ENCODE results near the gene TBC1D22A. TPM values are rescaled to one million over a fixed set of nuclear protein-coding genes. Genes with fewer than 3 reads are reported as not detected.

Gene TBC1D22A
- total and polyA plus RNA-seq, 4 donors, result 4.1 to 12.4 (median 8.4) TPM

DNA sequence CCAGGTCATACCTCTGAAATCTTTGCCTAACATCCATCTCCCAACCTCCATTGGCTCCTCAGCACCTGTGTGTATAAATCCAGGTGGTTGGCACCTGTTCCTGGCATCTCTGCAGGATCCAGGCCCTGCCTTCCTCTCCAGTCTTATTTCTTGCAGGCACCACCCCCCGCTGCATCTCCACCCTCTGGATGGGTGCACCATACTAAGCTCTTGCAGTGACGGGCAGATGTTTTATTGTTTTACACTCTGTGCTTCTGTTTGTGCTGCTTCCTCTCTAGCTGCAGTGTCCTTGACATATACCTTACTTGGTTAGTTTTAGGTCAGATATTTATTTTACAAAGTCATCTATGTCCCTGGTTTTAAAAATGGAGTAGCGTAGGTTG, 102.6 kb downstream of the TBC1D22A start:
- Histone ChIP-seq H3K9ac (ENCODE audit: low read depth in 1 of 2, low read length in 2 of 2) (no peak overlapping the region), H3K4me3 (ENCODE audit: low read depth in 1 of 3, low read length in 3 of 3) (peak overlapping the region in 1 of 3 donors; percentile 19), H3K27ac (ENCODE audit: low read depth in 1 of 2, low read length in 2 of 2) (peak overlapping the region; percentile 65 to 83), H3K36me3 (ENCODE audit: control insufficient read depth in 4 of 4, insufficient read depth in 3 of 4, low read depth in 1 of 4, low read length in 3 of 4) (no peaks in the 10 kb centered on the region), H3K27me3 (ENCODE audit: control insufficient read depth in 4 of 4, insufficient read depth in 4 of 4, low read length in 3 of 4) (no peaks in the 10 kb centered on the region), H3K4me1 (ENCODE audit: control insufficient read depth in 4 of 4, insufficient read depth in 4 of 4, low read length in 3 of 4) (peaks cover 9 to 32% (median 20%) of the 10 kb centered on the region in 4 donors), H3K9me3 (ENCODE audit: control insufficient read depth in 4 of 4, low read length in 3 of 4) (no peaks in the 10 kb centered on the region)
- DNase-seq (ENCODE audit: low spot score), result no peak
- 92% methylated on average over 3 of the region's 3 CpGs for WGBS
- no peak for TF ChIP-seq HNF4G (IDR thresholded peaks at IDR 0.05)
- TF ChIP-seq JUND (IDR thresholded peaks at IDR 0.05), result no peak
- TF ChIP-seq, protein P1, sequence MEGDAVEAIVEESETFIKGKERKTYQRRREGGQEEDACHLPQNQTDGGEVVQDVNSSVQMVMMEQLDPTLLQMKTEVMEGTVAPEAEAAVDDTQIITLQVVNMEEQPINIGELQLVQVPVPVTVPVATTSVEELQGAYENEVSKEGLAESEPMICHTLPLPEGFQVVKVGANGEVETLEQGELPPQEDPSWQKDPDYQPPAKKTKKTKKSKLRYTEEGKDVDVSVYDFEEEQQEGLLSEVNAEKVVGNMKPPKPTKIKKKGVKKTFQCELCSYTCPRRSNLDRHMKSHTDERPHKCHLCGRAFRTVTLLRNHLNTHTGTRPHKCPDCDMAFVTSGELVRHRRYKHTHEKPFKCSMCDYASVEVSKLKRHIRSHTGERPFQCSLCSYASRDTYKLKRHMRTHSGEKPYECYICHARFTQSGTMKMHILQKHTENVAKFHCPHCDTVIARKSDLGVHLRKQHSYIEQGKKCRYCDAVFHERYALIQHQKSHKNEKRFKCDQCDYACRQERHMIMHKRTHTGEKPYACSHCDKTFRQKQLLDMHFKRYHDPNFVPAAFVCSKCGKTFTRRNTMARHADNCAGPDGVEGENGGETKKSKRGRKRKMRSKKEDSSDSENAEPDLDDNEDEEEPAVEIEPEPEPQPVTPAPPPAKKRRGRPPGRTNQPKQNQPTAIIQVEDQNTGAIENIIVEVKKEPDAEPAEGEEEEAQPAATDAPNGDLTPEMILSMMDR (IDR thresholded peaks at IDR 0.05; ENCODE audit: low read depth, low read length, missing input control), result no peak
- TF ChIP-seq, protein P2, sequence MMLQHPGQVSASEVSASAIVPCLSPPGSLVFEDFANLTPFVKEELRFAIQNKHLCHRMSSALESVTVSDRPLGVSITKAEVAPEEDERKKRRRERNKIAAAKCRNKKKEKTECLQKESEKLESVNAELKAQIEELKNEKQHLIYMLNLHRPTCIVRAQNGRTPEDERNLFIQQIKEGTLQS (IDR thresholded peaks at IDR 0.05), result no peak
- TF ChIP-seq GABPA (IDR thresholded peaks at IDR 0.05 in 1 of 2, conservative IDR thresholded peaks at IDR 0.05 in 1 of 2), result no peak
- TF ChIP-seq FOXA2 (IDR thresholded peaks at IDR 0.05), result no peak
- TF ChIP-seq TAF1 (conservative IDR thresholded peaks at IDR 0.05), result no peak
- no peak for TF ChIP-seq RXRA (IDR thresholded peaks at IDR 0.05)
- no peak for TF ChIP-seq YY1 (IDR thresholded peaks at IDR 0.05)
- TF ChIP-seq FOXA1 (IDR thresholded peaks at IDR 0.05), result no peak
- no peak for TF ChIP-seq HNF4A (conservative IDR thresholded peaks at IDR 0.05)
- TF ChIP-seq SP1 (IDR thresholded peaks at IDR 0.05), result no peak
- TF ChIP-seq, protein P3, sequence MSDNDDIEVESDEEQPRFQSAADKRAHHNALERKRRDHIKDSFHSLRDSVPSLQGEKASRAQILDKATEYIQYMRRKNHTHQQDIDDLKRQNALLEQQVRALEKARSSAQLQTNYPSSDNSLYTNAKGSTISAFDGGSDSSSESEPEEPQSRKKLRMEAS (IDR thresholded peaks at IDR 0.05), result no peak
- TF ChIP-seq NR2F2 (IDR thresholded peaks at IDR 0.05), result no peak
- TF ChIP-seq, protein P4, sequence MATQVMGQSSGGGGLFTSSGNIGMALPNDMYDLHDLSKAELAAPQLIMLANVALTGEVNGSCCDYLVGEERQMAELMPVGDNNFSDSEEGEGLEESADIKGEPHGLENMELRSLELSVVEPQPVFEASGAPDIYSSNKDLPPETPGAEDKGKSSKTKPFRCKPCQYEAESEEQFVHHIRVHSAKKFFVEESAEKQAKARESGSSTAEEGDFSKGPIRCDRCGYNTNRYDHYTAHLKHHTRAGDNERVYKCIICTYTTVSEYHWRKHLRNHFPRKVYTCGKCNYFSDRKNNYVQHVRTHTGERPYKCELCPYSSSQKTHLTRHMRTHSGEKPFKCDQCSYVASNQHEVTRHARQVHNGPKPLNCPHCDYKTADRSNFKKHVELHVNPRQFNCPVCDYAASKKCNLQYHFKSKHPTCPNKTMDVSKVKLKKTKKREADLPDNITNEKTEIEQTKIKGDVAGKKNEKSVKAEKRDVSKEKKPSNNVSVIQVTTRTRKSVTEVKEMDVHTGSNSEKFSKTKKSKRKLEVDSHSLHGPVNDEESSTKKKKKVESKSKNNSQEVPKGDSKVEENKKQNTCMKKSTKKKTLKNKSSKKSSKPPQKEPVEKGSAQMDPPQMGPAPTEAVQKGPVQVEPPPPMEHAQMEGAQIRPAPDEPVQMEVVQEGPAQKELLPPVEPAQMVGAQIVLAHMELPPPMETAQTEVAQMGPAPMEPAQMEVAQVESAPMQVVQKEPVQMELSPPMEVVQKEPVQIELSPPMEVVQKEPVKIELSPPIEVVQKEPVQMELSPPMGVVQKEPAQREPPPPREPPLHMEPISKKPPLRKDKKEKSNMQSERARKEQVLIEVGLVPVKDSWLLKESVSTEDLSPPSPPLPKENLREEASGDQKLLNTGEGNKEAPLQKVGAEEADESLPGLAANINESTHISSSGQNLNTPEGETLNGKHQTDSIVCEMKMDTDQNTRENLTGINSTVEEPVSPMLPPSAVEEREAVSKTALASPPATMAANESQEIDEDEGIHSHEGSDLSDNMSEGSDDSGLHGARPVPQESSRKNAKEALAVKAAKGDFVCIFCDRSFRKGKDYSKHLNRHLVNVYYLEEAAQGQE (IDR thresholded peaks at IDR 0.05), result no peak
- no peak for TF ChIP-seq EGR1 (IDR thresholded peaks at IDR 0.05; ENCODE audit: low read depth in 2 of 2)
- TF ChIP-seq, protein P5, sequence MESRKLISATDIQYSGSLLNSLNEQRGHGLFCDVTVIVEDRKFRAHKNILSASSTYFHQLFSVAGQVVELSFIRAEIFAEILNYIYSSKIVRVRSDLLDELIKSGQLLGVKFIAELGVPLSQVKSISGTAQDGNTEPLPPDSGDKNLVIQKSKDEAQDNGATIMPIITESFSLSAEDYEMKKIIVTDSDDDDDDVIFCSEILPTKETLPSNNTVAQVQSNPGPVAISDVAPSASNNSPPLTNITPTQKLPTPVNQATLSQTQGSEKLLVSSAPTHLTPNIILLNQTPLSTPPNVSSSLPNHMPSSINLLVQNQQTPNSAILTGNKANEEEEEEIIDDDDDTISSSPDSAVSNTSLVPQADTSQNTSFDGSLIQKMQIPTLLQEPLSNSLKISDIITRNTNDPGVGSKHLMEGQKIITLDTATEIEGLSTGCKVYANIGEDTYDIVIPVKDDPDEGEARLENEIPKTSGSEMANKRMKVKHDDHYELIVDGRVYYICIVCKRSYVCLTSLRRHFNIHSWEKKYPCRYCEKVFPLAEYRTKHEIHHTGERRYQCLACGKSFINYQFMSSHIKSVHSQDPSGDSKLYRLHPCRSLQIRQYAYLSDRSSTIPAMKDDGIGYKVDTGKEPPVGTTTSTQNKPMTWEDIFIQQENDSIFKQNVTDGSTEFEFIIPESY (IDR thresholded peaks at IDR 0.05), result no peak
